HG03460 (cell line): ENCODE measurements around the gene DACT2.
"Not testable (repeated sequence)": the region's sequence is repeated elsewhere in the genome, so short reads cannot be mapped to it uniquely, and the experiment has no call there.

Experiments used
- ATAC-seq: cut with Tn5 transposase; IDR thresholded peaks from one replicate; pipeline ENCODE4 v1.9.1; 2021; ENCODE audit not compliant: unreplicated experiment

The DACT2 gene

GRCh38 chr6:168283686-168284025 is 35.9 kb downstream of the DACT2 start:
- no peak for ATAC-seq

GRCh38 chr6:168282985-168283685 is 36.4 kb downstream of the DACT2 start:
- ATAC-seq = no peak

GRCh38 chr6:168281826-168282225 is 37.8 kb downstream of the DACT2 start:
- ATAC-seq = no peak

- ATAC-seq = not testable (repeated sequence)
Measured at GRCh38 chr6:168281314-168281713, 38.3 kb downstream of the DACT2 start.

- ATAC-seq = no peak
Measured at GRCh38 chr6:168280899-168281245, 38.7 kb downstream of the DACT2 start.

- no peak for ATAC-seq
Measured at GRCh38 chr6:168280020-168280898, 39.3 kb downstream of the DACT2 start.

- no peak for ATAC-seq
Measured at GRCh38 chr6:168279403-168279935, 40.1 kb downstream of the DACT2 start.

GRCh38 chr6:168278904-168279303 is 40.7 kb downstream of the DACT2 start:
- ATAC-seq = no peak

GRCh38 chr6:168277274-168277669 is 42.3 kb downstream of the DACT2 start:
- ATAC-seq = no peak

GRCh38 chr6:168276576-168277273 is 42.9 kb downstream of the DACT2 start:
- ATAC-seq = no peak

GRCh38 chr6:168275168-168275567 is 44.4 kb downstream of the DACT2 start:
- ATAC-seq = no peak

- no peak for ATAC-seq
Measured at GRCh38 chr6:168274037-168274952, 45.3 kb downstream of the DACT2 start.

GRCh38 chr6:168273441-168274036 is 46.0 kb downstream of the DACT2 start:
- ATAC-seq = no peak

GRCh38 chr6:168272415-168273325 is 46.9 kb downstream of the DACT2 start:
- no peak for ATAC-seq

GRCh38 chr6:168270274-168271172 is 49.1 kb downstream of the DACT2 start:
- ATAC-seq = no peak

- no peak for ATAC-seq
Measured at GRCh38 chr6:168269455-168270243, 49.9 kb downstream of the DACT2 start.

- ATAC-seq = no peak
Measured at GRCh38 chr6:168268755-168269154, 50.8 kb downstream of the DACT2 start.
